GM19351 (cell line): ENCODE data around the gene MAP3K3.

Experiments used
- ATAC-seq: cut with Tn5 transposase; IDR thresholded peaks from one replicate; pipeline ENCODE4 v1.9.1; 2021; ENCODE audit warnings: mild to moderate bottlenecking, moderate library complexity; ENCODE audit not compliant: unreplicated experiment

Gene MAP3K3

GRCh38 chr17:63621229-63621683, 961 bp upstream of the MAP3K3 start:
- no peak for ATAC-seq

GRCh38 chr17:63622574-63623390, 565 bp downstream of the MAP3K3 start:
- ATAC-seq = peak; percentile 23

- ATAC-seq = no peak
Observed at GRCh38 chr17:63623786-63624530, 1.7 kb downstream of the MAP3K3 start.

GRCh38 chr17:63624531-63624880, 2.3 kb downstream of the MAP3K3 start:
- ATAC-seq = no peak

- no peak for ATAC-seq
Observed at GRCh38 chr17:63626551-63627180, 4.4 kb downstream of the MAP3K3 start.

- no peak for ATAC-seq
Observed at GRCh38 chr17:63629627-63630026, 7.4 kb downstream of the MAP3K3 start.

- no peak for ATAC-seq
Observed at GRCh38 chr17:63631062-63631461, 8.8 kb downstream of the MAP3K3 start.

GRCh38 chr17:63631626-63632025, 9.4 kb downstream of the MAP3K3 start:
- no peak for ATAC-seq

- ATAC-seq = no peak
Observed at GRCh38 chr17:63633742-63634141, 11.5 kb downstream of the MAP3K3 start.

GRCh38 chr17:63634163-63634562, 11.9 kb downstream of the MAP3K3 start:
- no peak for ATAC-seq

- ATAC-seq = no peak
Observed at GRCh38 chr17:63634816-63635215, 12.6 kb downstream of the MAP3K3 start.

GRCh38 chr17:63635290-63635689, 13.1 kb downstream of the MAP3K3 start:
- ATAC-seq = no peak

- ATAC-seq = no peak
Observed at GRCh38 chr17:63635787-63636186, 13.6 kb downstream of the MAP3K3 start.

GRCh38 chr17:63639125-63639524, 16.9 kb downstream of the MAP3K3 start:
- ATAC-seq = no peak

- no peak for ATAC-seq
Observed at GRCh38 chr17:63640038-63640437, 17.8 kb downstream of the MAP3K3 start.

GRCh38 chr17:63641692-63642448, 19.7 kb downstream of the MAP3K3 start:
- no peak for ATAC-seq

- ATAC-seq = no peak
Observed at GRCh38 chr17:63644846-63645245, 22.6 kb downstream of the MAP3K3 start.

- peak; percentile 66 for ATAC-seq
Observed at GRCh38 chr17:63645775-63646487, 23.7 kb downstream of the MAP3K3 start.

GRCh38 chr17:63646488-63646806, 24.2 kb downstream of the MAP3K3 start:
- peak; percentile 83 for ATAC-seq

GRCh38 chr17:63647065-63647725, 25.0 kb downstream of the MAP3K3 start:
- no peak for ATAC-seq
